Measurements from ENCODE around the gene KRT82. TPM values are rescaled to one million over a fixed set of nuclear protein-coding genes. Genes with fewer than 3 reads are reported as not detected.

Gene KRT82
- total and polyA plus RNA-seq, 2 experiments from 2014 or later, result not detected

DNA sequence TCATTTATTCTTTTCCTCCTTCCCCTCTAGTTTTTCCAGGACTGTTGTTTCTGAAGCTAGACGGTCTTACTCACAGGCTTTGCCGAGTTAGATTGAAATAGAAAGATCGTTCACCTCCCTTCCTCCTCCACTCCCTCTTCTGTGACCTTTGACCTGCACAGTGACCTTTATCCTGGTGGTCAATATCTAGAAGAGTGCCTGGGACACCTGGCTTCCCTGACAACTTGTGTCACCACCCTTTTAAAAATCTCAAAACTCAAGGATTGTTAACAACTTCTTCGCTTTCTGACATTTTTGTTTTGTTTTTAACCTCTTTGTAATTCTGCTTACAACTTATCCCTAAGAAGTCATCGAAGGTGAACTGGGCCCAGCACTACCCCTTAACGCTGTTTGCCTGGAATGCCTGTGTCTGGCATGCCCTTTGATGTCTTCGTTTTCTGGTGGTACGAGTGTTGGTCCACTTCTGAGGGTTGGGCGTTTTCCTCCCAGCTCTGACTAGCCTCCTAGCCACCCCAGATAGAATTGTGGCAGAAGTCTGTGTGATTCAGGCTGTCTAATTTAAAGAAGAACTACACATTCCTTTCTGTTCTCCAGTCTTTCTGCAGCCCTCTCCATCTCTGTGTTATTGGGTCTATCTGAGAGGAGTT is 30.8 kb upstream of the KRT82 start:
- H3K9me3 Mint-ChIP-seq, result no peaks in the 10 kb centered on the region; the same call in 1 of the 3 replicates
- Histone ChIP-seq H3F3A (replicated peaks; ENCODE audit: low read depth) (no peaks in the 10 kb centered on the region), H3K9me2 (ENCODE audit: insufficient read depth) (peaks cover 13% of the 10 kb centered on the region), H3K36me3 (ENCODE audit: insufficient read depth) (no peaks in the 10 kb centered on the region), H4K20me1 (replicated peaks; ENCODE audit: insufficient read depth) (no peaks in the 10 kb centered on the region), H3K4me1 (ENCODE audit: insufficient read depth) (no peaks in the 10 kb centered on the region), H3K79me2 (replicated peaks; ENCODE audit: insufficient read depth) (no peaks in the 10 kb centered on the region), H3K27ac (ENCODE audit: low read depth) (no peak overlapping the region), H2AFZ (no peak overlapping the region), H3K27me3 (ENCODE audit: insufficient read depth) (no peaks in the 10 kb centered on the region), H3K4me3 (no peak overlapping the region), H3K4me2 (no peak overlapping the region)
- no peaks in the 10 kb centered on the region for H3K36me3 Mint-ChIP-seq (ENCODE audit: low read depth)
- DNase-seq (ENCODE audit: low spot score) (no peak), ATAC-seq (no peak)
- H3K4me3 Mint-ChIP-seq, result no peak overlapping the region
- H3K27me3 Mint-ChIP-seq (ENCODE audit: insufficient read depth, low read depth, poor library complexity), result peaks cover 3% of the 10 kb centered on the region
- peaks cover 4% of the 10 kb centered on the region for H3K4me1 Mint-ChIP-seq
- H3K27ac Mint-ChIP-seq, result no peak overlapping the region
- TF ChIP-seq NANOG (IDR thresholded peaks at IDR 0.05; ENCODE audit: borderline replicate concordance), result no peak
- TF ChIP-seq POLR2AphosphoS5 (IDR thresholded peaks at IDR 0.05; ENCODE audit: low read depth), result no peak
- TF ChIP-seq, protein P1, sequence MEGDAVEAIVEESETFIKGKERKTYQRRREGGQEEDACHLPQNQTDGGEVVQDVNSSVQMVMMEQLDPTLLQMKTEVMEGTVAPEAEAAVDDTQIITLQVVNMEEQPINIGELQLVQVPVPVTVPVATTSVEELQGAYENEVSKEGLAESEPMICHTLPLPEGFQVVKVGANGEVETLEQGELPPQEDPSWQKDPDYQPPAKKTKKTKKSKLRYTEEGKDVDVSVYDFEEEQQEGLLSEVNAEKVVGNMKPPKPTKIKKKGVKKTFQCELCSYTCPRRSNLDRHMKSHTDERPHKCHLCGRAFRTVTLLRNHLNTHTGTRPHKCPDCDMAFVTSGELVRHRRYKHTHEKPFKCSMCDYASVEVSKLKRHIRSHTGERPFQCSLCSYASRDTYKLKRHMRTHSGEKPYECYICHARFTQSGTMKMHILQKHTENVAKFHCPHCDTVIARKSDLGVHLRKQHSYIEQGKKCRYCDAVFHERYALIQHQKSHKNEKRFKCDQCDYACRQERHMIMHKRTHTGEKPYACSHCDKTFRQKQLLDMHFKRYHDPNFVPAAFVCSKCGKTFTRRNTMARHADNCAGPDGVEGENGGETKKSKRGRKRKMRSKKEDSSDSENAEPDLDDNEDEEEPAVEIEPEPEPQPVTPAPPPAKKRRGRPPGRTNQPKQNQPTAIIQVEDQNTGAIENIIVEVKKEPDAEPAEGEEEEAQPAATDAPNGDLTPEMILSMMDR (conservative IDR thresholded peaks at IDR 0.05; ENCODE audit: low read depth in 2 of 2), result no peak
- TF ChIP-seq JUNB (IDR thresholded peaks at IDR 0.05; ENCODE audit: unreplicated experiment), result no peak
- TF ChIP-seq CREB1 (CRISPR knock-in tag; IDR thresholded peaks at IDR 0.05; ENCODE audit: low read depth), result no peak
- TF ChIP-seq EZH2phosphoT487 (IDR thresholded peaks at IDR 0.05; ENCODE audit: unreplicated experiment), result no peak
- no peak for TF ChIP-seq ZNF114 (CRISPR knock-in tag; IDR thresholded peaks at IDR 0.05)

DNA sequence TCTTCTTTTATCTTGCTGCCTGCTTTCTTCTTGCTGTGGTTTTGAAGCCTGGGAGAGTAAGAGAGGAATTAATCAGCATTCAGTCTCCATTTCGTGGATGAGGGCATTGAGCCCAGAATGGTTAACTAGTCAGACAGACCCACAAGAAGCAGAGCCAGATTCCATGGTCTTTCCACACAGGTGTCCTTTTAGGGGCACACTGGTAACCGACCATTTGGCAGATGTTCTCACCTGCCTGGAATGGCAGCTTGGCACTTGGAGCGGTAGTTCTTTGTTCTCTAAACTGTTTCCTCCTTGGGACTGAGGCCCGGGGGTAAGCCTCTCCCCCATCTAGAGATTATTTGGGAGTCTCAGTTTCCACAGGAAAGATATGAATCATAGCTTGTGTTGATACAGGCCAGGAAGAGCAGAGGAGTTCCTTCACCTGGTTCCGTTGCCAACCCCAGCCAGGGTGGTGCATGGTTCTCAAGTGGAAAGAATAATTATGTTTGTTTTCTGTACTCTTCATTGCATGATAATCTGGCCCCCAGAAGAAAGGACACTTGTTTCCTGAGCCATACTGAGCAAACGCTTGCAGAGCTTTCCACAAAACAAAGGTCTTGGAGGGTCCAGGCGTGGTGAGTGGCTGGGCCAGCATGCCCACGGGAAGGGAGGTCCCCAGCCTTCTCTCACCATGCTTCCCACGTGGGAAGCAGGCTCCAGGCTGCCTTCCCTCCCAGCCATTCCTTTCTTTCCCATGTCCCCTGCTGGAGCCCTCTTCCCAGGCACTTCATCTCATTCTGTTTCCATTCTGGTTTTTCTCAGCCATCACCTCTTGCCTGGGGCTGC is 30.1 kb upstream of the KRT82 start:
- Histone ChIP-seq H3K9me2 (ENCODE audit: insufficient read depth) (peaks cover 13% of the 10 kb centered on the region), H3K36me3 (ENCODE audit: insufficient read depth) (no peaks in the 10 kb centered on the region), H4K20me1 (replicated peaks; ENCODE audit: insufficient read depth) (no peaks in the 10 kb centered on the region), H3F3A (replicated peaks; ENCODE audit: low read depth) (no peaks in the 10 kb centered on the region), H3K79me2 (replicated peaks; ENCODE audit: insufficient read depth) (no peaks in the 10 kb centered on the region), H2AFZ (no peak overlapping the region), H3K4me3 (no peak overlapping the region), H3K27me3 (ENCODE audit: insufficient read depth) (no peaks in the 10 kb centered on the region), H3K4me1 (ENCODE audit: insufficient read depth) (no peaks in the 10 kb centered on the region), H3K4me2 (no peak overlapping the region), H3K27ac (ENCODE audit: low read depth) (no peak overlapping the region)
- Mint-ChIP-seq H3K27ac (no peak overlapping the region), H3K36me3 (ENCODE audit: low read depth) (no peaks in the 10 kb centered on the region), H3K27me3 (ENCODE audit: insufficient read depth, low read depth, poor library complexity) (peaks cover 6% of the 10 kb centered on the region), H3K9me3 (no peaks in the 10 kb centered on the region; the same call in 1 of the 3 replicates), H3K4me3 (no peak overlapping the region), H3K4me1 (no peaks in the 10 kb centered on the region; the same call in 1 of the 3 replicates)
- ATAC-seq (no peak), DNase-seq (ENCODE audit: low spot score) (no peak)
- no peak for TF ChIP-seq ZNF331 (CRISPR knock-in tag; IDR thresholded peaks at IDR 0.05; ENCODE audit: low read depth)
- TF ChIP-seq EZH2phosphoT487 (IDR thresholded peaks at IDR 0.05; ENCODE audit: unreplicated experiment), result no peak
- TF ChIP-seq, protein P2, sequence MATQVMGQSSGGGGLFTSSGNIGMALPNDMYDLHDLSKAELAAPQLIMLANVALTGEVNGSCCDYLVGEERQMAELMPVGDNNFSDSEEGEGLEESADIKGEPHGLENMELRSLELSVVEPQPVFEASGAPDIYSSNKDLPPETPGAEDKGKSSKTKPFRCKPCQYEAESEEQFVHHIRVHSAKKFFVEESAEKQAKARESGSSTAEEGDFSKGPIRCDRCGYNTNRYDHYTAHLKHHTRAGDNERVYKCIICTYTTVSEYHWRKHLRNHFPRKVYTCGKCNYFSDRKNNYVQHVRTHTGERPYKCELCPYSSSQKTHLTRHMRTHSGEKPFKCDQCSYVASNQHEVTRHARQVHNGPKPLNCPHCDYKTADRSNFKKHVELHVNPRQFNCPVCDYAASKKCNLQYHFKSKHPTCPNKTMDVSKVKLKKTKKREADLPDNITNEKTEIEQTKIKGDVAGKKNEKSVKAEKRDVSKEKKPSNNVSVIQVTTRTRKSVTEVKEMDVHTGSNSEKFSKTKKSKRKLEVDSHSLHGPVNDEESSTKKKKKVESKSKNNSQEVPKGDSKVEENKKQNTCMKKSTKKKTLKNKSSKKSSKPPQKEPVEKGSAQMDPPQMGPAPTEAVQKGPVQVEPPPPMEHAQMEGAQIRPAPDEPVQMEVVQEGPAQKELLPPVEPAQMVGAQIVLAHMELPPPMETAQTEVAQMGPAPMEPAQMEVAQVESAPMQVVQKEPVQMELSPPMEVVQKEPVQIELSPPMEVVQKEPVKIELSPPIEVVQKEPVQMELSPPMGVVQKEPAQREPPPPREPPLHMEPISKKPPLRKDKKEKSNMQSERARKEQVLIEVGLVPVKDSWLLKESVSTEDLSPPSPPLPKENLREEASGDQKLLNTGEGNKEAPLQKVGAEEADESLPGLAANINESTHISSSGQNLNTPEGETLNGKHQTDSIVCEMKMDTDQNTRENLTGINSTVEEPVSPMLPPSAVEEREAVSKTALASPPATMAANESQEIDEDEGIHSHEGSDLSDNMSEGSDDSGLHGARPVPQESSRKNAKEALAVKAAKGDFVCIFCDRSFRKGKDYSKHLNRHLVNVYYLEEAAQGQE (IDR thresholded peaks at IDR 0.05; ENCODE audit: unreplicated experiment), result no peak
